HG02759 (cell line): Measurements from ENCODE around the gene NMBR.
"Not testable (repeated sequence)": the region's sequence is repeated elsewhere in the genome, so short reads cannot be mapped to it uniquely, and the experiment has no call there.

Source experiments
- ATAC-seq: cut with Tn5 transposase; IDR thresholded peaks from one replicate; pipeline ENCODE4 v1.9.1; 2021; ENCODE audit warnings: mild to moderate bottlenecking, moderate library complexity; ENCODE audit not compliant: unreplicated experiment

The NMBR gene

GRCh38 chr6:142155895-142156757 lies 9.2 kb upstream of the NMBR start:
- peak; percentile 57 for ATAC-seq

DNA sequence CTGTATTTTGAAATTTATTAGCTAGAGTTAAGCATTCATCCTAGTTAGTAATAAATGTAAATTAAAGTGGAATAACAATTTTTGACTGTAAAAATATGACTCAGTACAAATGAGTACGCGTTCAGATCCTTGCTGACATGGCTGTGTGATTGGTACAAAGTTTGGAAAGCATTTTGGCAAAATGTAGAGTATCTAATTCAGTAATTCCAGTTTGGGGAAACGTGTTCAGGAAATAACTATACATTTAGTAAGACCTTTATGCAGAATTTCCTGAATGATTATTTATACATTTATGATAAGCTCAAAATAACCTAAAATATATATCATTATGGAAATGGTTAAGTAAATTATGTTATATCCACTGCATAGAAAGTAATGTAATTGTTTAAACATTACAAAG lies 8.2 kb upstream of the NMBR start:
- ATAC-seq = no peak

DNA sequence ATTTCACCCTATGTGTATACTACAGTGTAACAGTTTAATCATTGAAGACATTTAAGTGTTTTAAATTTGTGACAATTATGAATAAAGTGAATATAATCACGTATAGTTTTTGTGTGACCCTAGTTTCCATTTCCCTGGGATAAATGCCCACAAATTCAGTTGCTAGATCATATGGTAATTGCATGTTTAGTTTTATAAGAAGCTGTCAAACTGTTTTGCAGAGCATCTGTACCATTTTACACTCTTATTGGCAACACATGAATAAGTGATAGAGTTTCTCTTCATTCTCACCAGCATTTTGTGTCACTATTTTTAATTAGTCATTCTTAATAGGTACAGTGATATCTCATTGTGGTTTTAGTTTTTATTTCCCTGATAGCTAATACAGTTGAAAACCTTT lies 7.4 kb upstream of the NMBR start:
- ATAC-seq = no peak

DNA sequence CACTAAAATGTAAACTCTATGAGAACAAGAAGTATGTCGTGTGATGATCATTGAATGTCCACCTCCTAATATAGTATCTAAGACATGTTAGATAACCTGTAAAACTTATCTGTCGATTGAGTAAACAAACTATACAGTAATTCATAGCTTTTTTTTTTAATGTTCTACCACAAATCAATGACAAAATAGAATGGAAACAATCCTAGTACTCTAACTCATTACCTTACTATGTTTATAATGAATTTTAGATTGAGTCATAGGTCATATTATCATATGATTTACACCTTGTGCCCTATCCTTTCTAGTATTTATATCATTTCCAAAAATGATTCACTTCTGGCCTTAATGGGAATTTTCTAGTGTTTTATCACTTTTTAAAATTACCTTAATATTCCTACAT lies 6.3 kb upstream of the NMBR start:
- no peak for ATAC-seq

DNA sequence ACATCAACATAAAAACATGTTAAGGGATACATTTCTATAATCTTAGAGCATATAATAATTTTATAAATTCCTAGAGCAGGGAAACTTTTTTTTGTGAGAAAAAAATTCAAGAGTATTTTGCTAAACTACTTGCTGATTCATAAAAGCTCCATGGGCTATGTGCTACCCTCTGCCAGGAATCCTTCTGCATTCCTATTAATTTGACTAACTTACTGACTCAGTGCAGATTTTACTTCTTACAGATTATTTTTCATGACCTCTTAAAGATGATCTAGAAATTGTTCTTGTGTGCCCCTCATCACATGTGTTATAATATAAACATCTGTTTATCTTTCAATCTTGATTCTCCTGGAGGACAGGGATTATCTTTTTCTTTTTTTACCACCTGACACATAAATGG lies 5.8 kb upstream of the NMBR start:
- ATAC-seq = no peak

GRCh38 chr6:142141531-142141930 lies 5.4 kb downstream of the NMBR start:
- ATAC-seq = not testable (repeated sequence)

DNA sequence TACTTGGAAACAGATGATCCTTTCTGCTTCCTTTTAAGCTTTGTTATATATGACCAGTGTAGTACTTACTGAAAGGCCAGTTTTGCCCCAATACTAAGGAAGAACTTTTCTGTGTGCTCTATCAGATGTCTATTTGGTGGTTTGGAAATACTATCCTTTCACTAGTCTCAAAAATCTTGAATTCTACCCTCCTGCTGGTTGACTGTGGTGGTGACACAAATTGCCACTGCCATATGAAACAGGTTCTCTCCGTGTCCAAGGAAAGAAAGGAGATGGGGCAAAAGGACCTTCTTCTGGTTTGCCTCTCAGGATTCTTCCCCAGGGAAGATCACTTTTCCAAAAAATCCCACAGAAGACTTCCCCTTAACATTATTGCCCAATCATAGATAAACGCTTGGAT lies 8.0 kb downstream of the NMBR start:
- ATAC-seq = no peak

GRCh38 chr6:142132625-142133024 lies 14.3 kb downstream of the NMBR start, which contains the start of gene GJE1:
GJE1 (plus strand) TSS chr6:142132925; CDS start chr6:142133159, 234 bp downstream.
- no peak for ATAC-seq

DNA sequence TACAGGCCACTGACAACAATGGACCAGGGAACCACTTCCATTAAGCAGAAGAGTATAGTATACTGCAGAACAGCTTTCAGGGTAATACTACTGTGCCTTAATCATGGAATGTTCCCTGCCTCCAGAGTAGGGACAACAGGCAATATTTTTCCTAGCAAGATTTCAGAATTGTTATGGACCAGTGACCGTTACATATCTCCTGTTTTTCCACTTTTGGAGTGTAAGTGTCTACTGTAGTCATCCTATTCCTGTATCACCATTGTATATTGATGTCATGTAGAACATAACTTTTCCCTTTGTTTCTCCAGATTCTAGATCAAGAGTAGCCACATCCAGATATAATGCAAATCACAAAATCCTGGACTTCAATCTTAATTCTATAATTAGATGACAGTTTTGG lies 16.1 kb downstream of the NMBR start:
- no peak for ATAC-seq

DNA sequence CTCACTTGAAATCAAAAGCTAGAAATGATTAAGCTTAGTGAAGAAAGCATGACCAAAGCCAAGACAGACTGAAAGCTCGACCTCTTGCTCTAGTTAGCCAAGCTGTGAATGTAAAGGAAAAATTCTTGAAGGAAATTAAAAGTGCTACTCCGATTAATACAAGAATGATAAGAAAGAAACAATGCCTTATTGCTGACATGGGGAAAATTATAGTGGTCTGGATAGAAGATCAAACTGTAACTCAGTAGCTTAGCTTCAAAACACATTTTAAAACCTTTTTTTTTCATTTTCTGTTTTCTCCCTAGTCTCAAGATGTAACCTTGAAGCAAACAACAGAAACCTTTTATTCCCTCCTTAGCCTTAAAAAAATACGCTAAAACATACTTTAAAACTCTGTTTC lies 25.6 kb downstream of the NMBR start:
- ATAC-seq = no peak

DNA sequence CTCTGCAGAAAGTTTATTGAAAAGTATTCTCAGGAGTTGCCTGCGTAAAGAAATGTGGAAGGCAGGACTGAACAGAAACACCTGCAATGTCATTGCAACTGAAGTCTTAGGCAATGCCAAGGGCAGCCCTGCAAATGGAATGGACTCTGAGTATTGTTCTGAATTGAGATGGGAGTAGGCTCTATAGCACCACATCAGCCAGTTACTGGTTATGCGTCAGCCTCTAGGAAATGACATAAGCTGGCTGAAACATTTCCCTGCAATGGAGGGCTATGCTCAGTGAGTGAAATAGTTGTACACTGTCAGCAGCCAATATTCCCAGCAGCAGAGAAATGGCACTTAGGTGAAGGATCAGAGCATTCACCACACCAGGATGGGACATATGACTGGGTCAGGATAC lies 28.0 kb downstream of the NMBR start:
- no peak for ATAC-seq

GRCh38 chr6:142118328-142118727 lies 28.6 kb downstream of the NMBR start:
- ATAC-seq = no peak

DNA sequence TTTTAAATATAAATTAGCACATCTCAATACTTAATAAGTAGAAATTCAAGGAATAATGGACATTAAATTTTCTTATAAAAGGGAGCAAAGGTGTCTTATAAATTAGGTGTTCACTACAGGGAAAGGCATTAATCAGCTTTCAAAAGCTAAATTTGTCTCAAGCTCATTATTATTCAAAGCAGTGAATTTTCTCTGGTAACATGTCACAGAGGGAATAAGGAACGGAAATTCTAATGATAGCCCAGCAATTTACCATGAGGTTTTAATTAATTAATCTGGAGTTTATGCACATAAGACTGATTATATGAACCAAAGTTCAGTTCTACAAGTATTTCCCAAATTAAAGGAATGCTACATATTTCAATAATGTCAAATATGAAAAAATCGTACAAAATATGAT lies 29.6 kb downstream of the NMBR start:
- ATAC-seq = no peak

GRCh38 chr6:142112451-142113061 lies 34.4 kb downstream of the NMBR start:
- ATAC-seq = peak; percentile 56

DNA sequence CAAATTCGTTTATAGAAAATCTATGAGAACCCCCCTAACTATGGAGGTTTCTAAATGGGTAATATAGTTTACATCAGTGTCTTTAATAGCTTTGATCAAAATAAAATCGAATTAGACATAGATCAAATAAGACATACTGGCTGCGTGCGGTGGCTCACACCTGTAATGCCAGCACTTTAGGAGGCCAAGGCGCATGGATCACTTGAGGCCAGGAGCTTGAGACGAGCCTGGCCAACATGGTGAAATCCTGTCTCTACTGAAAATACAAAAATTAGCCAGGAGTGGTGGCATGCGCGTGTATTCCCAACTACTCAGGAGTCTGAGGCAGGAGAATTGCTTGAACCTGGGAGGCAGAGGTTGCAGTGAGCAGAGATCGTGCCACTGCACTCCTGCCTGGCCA lies 36.1 kb downstream of the NMBR start:
- not testable (repeated sequence) for ATAC-seq

DNA sequence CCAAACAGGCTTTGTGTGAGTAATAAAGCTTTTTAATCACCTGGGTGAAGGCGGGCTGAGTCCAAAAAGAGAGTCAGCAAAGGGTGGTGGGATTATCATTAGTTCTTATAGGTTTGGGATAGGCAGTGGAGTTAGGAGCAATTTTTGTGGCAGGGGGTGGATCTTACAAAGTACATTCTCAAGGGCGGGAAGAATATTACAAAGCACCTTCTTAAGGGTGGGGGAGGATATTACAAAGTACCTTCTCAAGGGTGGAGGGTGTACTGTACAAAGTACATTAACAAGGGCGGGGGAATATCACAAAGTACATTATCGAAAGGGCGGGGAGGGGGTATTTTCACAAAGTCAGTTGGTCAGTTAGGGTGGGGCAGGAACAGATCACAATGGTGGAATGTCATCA lies 42.1 kb downstream of the NMBR start:
- ATAC-seq = not testable (repeated sequence)

- no peak for ATAC-seq
Measured at GRCh38 chr6:142088858-142089216, 58.1 kb downstream of the NMBR start.

DNA sequence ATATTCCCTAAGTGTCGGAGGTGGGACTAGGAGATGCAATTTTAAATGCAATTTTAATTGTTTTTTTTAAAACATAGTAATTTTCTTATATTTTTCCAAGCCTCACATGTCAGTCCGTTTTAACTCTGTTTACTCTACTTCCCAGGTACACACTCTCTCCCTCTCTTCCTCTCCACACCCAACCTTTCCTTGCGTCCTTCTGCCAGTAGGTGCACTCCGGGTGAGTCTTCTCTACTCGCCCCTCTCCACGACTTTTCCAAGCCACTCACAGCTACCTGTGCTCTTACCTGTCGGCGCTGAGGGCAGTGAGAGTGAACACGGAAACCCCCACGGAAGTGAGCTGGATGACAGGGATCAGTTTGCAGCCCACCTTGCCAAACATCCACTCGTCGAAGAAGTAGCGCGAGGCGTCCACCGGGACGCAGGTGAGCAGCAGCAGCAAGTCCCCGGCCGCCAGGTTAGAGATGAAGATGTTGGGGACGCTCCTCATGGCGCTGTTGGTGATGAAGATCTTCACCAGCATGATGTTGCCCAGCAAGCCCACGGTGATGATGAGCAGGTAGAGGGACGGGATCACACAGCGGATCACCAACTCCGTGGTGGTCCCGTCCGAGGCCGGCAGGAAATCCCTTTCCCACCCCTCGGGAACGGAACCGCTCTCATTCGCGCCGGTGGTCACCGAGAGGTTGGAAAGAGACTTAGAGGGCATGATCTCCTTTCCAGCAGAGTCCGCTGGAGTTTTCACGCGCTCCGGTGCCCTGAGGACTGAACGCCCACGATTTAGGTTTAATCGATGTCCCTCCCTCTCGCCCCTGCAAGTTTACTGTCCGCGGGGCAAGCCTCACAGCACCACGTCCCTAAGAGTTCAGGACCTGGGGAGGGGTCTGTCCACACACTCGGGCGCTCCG lies 58.7 kb downstream of the NMBR start:
- no peak for ATAC-seq

GRCh38 chr6:142079130-142079529 lies 67.8 kb downstream of the NMBR start:
- ATAC-seq = no peak

DNA sequence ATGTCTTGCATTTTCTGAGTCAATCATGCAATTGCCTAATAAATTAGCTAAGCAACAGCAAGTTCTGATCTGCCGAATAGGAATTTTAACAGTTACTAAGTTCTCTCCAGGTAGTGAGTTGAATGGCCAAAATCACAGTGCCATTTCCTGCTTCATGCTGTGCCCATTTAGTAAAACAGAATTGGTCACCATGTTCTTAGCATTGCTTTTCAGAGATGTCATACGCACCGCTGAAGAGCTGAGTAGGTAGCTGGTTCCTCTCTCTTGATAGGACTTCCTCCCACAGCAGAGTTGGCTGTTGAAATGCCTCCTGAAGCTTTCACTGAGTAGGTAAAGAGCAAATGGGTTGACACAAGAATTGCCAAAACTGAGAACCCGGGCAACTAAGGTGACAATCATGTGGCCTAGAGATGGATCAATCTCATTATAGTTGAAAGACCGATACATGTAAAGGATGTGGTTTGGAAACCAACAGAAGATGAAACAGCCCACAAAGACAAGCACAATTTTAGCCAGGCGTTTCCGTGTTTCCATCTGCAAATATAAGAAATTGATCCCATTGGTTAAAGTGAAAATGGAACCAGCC lies 71.3 kb downstream of the NMBR start:
- ATAC-seq = no peak

GRCh38 chr6:142074516-142074915 lies 72.4 kb downstream of the NMBR start:
- ATAC-seq = no peak
